Right forelimb (tissue), 1 donor: ENCODE data around the gene UCN.
"Not testable (repeated sequence)": the region's sequence is repeated elsewhere in the genome, so short reads cannot be mapped to it uniquely, and the experiment has no call there.

Experiments used
- DNase-seq: peaks from one replicate; pipeline ENCODE4 v3.0.0-alpha.2; 2018

The UCN gene

DNA sequence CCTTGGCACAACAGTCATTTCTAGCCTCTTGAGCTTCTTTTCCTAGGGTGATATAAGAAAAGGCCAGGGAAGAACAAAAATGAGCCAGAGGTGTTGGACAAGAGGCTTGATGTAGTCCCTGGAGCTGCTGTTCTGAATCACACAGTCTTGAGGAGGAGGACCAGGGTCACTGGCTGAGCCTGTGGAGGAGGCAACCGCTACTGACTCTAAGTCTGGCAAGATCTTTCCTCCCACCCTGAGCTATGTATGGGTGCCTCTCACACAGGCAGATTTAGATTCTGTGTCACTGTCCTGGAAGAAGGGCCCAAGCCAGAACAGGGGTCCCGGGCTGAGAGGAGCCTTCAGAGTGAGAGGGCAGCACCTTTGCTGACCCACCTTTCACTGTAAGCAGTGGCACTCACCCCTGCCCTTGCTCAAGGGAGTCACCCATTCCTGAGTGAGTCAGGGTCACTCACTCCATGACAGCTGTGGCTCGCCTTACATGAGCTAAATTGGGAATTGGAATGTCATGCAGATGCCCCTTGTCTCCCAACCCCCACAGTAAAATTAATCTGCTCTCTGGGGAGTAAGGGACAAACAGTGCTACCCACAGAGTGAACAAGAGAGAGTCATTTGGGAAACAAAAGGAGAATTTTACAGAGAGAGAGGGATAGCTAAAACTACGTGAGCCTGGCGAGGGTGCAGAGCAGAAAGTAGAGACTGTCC, 26.2 kb downstream of the UCN start, which contains the start of gene TRIM54:
Gene TRIM54 (plus strand): TSS at position 575 of the 705 bp plus-strand sequence. CDS start 303 bp downstream, outside the sequence.
- no peak for DNase-seq

DNA sequence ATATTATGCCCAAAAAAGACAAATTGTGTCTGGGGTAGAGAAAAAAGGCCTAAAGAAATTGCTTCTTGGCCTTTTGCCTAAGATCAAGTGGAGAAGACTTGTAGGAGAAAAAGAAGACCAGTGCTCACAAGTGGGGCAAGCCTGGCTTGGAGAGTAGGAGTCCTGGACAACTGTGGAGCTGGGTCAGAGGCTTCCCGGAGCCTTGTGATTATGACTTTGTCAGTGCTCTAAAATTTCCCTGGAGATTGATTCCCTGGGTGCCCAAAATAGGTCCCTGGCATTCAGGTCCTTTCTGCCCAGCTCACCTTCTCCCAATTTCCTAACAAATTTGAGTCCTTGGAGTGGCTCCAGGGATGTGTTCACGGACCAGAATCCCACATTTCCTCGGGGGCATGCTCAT, 26.8 kb downstream of the UCN start:
- DNase-seq, result no peak

DNA sequence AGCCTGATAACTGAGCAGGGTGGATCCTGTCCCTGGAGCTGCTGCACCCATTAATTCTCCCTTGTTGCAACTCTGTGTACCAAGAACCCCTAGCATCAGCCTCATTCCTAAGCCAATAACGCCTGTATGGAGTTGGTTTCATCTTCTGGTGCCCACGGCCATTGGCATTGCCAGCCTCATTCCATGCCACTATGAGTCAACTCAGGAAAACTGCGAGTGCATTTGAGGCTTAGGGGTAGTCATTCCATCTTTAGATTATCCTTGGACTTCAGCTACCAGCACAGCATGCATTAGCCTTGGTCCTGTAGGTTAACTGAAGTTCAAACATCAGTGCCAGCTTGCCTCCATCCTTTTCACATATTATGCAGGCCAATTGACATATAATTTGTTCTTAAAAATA, 27.4 kb downstream of the UCN start:
- no peak for DNase-seq

DNA sequence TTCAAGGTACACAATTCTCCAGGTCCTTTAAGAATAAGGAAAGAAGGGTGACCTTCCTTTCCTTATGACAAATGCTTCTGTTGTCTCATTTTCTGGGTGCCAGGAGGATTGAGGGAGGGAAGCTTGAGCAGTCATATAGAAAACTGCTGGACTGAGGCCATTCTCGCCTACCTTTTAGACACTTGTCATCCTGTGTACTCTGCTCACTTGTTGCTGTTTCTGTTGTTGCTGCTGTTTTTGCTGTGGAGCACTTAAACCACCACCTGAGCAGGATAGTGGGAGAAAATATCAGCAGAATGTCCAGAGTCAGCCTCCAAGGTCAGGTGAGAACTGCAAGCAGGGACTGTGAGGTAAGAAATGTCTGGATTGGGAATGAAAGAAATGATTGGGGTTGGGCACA, 30.2 kb downstream of the UCN start:
- no peak for DNase-seq

DNA sequence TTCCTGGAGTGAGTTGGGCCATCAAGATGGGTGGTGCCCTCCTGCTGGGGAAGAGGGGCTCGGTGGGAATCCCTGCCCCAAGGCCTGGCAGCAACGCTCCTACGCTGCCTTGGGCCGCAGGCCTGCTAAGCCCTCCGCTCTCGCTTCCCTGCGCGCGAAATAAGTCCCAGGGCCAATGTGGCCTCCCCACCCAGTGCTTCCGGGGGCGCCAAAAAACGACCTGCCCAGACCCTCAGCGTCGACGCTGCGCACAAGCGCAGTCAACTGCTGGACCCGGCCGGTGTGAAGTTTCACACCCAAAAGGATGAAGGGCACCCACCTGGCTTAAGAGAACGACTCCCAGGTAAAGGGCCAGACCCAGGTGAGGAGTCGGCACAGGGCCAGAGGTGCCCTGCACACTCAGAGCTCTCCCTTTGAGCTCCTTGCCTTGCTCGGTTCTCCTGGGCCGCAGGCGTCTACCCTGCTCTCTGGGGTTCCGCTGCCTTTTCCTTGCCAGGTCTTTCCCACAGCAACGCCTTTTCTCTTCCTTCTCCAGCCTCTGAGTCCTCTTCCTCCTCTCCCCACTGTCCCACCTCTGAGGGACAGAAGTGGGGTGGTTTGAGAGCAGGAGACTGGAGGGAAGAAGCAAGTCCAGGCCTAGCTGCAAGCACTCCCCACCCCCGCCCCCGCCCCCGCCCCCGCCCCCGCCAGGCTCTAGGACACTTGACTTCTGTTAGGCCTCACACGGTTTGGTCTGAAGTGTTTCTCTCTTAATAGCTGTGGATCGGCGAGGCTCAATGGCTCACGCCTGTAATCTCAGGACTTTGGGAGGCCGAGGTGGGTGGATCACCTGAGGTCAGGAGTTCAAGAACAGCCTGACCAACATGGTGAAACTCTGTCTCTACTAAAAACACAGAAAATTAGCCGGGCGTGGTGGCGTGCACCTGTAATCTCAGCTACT, 32.8 kb downstream of the UCN start, which contains the start of gene DNAJC5G:
Gene DNAJC5G (plus strand): TSS at position 223 of the 940 bp plus-strand sequence. CDS start 1,296 bp downstream, outside the sequence.
- no peak for DNase-seq

DNA sequence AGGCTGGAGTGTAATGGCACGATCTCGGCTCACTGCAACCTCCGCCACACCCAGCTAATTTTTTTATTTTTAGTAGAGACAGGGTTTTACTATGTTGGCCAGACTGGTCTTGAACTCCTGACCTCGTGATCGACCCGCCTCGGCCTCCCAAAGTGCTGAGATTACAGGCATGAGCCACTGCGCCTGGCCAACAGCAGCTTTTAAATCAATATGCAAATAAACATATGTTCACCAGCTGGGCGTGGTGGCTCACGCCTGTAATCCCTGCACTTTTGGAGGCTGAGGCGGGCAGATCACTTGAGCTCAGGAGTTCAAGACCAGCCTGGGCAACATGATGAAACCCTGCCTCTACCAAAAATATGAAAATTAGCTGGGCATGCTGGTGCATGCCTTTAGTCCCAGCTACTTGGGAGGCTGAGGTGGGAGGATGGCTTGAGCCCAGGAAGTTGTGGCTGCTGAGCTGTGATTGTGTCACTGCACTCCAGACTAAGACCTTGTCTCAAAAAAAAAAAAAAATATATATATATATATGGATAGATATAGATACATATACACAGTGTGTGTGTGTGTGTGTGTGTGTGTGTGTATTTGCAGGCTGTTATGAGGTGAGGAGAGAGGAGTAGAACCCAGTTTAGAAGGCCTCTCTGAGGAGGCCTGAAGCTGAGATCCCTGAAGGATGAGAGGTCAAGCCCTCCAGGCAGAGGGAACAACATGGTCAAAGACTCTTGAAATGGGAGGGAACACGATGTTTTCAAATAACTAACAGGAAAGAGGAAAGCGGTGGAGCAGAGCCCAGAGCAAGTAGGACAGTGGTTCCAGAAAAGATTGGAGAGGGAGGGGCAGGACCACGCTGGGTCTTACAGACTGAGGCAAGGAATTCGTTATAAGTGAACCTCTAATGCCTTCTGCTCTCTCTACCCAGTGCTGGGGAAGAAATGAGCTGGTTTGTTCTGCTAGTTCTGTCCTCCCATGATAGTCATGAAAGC, 35.4 kb downstream of the UCN start:
- not testable (repeated sequence) for DNase-seq

DNA sequence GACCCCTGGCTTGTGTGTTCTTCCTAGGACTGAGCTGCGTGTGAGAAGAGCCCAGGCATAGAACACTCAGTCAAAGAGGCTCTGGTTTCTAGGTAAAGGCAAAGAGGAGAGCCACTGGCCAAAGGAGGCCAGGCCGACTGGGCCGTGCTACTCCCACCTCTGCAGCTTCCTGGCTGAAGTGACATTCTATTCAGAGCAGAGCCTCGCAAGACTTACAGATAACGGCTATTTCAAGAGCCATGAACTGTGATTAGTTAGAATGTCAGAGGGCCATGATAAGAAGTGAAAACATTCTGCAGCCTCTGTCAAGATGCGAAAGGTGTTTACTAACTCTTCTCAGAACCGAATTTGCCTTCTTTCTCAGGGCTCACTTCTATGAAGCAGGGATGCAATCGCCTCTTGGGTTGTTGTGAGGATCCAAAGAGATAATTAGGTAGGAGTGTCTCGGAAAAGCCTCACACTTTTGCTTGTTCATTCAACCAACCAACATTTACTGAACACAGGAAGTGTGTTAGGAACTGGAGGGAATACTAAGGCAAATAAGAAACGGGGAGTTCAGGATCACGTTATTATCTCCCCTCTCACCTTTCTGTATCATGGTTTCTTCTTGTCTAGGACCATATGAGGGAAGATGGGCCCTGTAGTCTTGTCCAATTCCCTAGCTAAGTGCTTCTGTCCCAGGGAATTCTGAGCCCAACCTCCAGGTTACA, 36.5 kb downstream of the UCN start:
- DNase-seq, result no peak

DNA sequence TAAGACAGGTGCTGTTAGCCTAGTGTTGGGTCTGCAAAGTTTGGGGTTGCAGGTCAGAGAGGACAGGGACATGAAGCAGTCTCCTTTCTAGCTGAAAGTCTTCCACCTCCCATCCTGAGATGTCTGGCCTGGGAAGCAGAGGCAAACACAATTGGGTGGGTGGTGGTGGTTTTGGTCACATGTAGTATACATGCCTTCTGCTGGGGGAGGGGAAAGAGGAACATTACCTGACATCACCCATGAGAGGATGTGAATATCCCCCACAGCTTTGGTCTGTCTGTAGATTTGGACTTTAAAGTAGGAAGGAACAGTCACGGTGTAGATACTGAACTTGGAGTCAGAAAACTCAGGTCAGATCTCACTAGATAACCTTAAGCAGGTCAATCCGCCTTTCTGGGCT, 37.6 kb downstream of the UCN start:
- no peak for DNase-seq

DNA sequence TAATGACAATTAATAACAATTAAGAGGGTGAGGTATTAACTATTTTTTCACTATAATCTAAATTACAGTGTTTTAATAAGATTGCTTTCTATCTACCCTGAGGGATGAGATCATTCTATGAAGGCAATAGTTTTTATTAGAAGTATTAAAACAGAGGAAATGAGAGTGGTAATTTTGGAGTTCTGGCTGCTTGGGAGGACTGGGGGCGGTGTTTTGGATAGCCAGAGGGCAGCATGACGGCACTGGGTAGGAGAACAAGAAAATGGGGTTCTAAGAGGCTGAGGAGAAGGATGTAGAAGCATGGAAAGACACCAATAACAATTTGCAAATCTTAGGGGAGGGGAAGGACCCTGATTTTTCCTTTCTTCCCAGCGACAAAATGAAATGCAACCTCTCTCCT, 38.1 kb downstream of the UCN start:
- DNase-seq, result no peak

DNA sequence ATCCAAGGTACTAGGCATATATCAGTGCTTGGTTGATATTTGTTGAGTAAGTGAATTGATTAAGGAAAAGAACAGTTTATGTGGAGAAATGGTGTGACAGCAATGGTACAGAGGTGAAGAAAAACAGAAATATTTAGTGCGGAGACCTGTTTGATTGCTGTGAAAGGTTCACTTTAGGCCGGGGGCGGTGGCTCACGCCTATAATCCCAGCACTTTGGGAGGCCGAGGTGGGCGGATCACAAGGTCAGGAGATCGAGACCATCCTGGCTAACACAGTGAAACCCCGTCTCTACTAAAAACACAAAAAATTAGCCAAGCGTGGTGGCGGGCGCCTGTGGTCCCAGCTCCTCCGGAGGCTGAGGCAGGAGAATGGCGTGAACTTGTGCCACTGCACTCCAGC, 39.9 kb downstream of the UCN start:
- DNase-seq, result not testable (repeated sequence)

DNA sequence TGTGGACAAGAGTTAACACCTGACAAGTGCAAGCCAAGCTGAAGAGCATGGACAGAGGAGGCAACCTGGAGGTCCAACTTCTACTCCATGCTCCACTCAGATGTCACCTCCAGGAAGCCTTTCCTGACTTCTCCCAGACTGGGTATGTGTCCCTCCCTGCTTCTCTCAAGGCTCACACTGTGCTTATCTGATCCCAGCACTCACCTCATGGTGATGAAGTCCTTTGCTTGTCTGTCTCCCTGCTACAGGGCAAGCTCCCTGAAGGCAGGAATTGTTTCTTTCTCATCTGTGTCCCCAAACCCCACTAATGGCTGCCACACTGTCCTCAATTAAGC, 42.7 kb downstream of the UCN start:
- no peak for DNase-seq

DNA sequence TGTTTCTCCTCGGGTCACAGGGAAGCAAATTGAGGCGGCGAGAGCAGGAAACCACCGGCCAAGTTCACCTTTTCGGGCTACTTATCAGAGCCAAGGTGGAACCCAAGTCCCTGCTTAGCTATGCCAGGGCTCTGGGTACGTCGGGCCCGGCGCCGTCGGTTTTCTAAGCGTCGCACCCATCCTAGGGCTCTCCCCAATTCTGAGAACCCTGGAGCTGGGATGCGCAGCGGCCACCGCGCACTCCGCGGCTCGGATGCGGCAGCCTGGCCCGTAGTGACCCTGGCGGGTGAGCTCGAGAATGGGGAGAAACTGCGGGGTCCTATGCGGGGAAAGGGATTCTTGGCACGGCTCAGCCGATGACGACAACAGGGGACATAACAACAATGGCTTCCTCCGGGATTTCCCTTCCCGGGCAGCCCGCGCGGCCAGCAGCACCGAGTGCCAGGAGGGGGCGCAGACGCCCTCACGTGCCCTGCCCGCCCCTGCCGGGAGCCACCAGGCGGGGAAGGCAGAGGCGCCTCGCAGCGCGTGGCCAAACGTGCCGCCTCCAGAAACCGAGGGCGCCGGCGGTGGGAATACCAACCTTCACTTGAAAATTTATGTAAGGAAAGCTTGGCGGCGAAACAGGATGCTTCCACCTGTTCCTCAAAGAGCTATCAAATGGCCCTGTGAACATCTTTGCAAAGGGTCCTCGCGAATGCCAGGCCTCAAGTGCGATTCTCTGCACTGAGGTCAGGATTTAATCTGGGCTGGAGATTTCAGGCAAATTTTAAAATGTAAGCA, 43.3 kb downstream of the UCN start:
- peak; percentile 67 for DNase-seq

DNA sequence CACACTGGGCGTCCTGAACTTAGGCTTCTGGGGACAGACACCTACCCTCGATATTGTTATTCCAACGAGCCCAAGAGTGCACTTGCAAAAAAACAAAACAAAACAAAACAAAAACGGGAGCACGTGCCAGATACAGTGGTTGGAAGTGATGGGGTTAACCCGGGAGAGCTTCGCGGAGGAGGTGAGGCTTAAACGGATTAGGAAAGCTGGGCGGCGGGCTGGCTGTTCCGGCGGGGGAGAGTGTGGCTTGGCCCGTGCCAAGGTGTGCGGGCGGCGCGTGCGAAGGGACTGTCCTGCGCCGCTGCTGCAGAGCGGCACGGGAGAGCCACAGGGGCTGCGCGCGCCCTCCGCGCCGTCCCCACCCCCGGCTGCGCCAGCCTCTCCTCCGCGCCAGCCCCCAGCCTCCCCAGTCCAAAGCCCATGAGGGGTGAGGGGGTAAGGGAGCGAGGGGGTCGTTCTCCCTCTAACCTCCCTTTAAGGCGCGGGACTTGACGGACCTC, 43.9 kb downstream of the UCN start:
- no peak for DNase-seq

DNA sequence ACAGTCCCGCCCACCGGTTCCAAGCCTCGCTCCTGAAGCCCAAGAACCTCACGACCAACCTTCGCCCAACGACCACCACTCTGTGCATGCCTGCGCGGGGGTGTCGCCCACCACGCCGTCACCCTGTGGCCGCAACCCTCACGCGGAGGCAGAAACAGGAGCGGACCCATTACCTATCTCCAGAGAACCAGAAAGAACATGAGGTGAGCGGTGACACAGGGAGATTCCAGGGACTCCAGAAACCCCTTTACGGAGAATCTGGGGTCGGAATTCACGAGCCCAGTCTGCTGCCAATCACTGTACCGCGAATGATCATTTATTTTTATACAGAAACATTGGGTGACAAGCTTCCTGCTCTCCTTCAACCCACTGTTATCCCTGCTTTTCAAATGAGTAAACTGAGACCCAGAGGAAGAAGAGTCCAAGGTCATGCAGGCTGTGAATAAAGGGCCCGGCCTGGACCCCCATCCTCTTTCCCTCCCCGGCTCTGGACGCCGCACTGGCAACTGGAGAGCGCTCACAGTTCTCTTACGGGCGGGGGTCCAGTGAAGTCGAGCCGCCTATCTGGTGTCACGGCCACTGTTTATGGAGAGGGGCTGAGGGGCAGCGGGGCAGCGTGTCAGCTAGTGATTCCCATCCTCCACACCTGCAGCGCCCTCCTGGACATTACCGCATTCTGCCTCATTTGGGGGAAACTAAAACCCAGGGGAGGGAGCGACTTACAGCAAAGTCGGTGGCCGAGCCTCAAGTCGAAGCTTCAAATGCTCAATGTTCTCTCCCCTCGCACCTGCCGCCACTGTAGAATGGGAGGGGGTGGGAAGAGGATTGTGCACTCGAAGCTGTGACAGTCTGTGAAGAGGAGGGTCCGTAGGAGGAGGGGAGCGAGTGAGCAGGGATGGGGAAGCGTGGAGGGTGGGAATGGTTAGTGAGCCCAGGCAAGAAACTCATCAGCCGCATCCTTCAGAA, 44.7 kb downstream of the UCN start:
- DNase-seq, result no peak

DNA sequence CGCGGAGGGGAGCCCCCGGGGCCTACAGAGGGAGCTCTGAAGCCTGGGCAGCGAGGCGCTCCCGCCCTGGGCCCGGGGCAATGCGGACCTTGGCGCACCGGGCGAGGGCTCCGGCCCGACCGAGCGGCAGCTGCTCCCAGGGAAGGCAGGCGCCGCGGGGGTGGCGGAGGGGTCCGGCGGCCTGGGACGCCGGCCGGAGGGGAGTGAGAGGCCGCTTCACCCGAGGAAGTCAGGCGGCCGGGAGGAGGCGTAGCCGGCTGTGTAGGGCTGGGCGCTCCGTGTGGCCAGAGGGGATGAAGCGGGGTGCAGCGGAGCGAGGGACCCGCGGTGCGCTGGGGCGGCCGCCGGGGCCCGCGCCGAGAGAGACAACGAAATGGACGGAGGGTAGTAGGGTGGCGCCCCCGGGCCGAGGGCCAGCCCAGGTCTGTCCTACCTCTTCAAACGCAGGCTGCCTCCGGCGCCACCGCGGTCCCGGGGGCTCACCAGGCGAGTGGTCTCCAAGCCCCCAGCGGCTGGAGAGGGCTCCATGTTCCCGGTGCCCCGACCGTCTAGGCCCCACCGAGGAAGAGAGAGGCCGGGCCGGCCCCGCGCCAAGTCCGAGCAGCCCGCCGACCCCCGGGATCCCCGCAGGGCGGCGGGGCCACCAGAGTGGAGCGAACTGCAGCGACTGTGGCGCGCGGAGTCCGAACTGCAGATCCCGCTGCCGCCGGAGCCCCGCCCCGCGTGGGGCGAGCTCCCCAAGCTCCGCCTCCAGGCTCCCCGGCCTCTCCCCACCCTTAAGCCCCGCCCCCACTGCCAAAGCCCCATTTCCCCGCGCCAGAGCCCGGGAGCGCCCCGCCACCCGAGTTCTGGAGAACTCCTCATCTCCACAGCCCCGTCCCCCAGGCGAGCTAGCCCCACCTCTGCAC, 45.6 kb downstream of the UCN start, which contains the start of gene SLC30A3:
Gene SLC30A3 (minus strand): TSS at position 669 of the 908 bp plus-strand sequence. CDS start 141 bp downstream, at position 528.
- DNase-seq, result peak; percentile 64

DNA sequence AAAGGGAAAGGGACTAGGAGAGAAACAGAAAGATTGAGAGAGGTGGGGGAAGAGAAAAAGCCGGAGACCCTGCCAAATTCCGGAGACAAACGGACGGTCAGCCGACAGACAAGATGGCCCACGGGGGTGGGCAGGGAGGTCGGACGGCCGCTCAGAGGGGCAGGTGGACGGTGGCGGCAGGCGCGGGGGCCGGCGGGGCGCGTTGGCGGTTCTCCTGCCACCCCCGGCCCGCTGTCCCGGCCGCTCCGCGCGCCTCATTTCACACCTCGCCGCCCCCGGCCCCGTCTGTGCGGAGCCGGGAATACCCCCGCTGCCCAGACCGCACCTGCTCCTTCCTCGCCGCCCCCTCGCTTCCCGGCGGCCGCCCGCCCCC, 46.3 kb downstream of the UCN start:
- DNase-seq, result no peak

DNA sequence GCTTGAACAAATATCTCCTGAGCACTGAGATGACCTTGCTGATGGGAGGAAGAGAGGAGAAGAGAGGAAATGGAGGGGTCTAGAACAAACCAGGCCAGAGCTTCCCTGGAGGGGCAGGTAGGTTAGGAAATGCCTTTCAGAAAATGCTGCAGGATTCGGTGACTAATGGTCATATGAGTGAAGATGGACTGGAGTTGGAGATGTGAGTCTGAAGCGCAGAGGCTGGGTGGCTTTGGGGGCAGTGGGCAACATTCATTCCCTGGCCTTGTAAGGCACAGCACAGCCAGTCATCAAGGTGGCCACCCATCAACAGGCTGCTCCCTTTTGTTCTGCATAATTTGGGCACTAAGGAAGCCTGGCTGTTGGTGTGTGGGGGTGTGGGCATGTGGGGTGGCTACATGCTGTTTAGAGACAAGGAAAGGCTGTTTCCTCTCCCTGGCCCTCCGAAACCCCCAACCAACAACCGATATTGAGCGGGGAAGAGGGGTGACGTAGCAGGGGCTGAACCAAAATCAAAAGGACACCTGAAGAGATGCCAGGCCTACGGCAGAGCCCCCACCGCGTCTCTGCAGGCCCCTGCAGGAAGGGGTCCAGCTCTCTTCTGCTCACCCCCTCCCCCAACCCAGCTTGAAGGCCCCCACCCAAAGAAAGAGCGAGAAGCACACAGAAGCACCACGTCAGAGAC, 46.9 kb downstream of the UCN start:
- DNase-seq, result no peak

DNA sequence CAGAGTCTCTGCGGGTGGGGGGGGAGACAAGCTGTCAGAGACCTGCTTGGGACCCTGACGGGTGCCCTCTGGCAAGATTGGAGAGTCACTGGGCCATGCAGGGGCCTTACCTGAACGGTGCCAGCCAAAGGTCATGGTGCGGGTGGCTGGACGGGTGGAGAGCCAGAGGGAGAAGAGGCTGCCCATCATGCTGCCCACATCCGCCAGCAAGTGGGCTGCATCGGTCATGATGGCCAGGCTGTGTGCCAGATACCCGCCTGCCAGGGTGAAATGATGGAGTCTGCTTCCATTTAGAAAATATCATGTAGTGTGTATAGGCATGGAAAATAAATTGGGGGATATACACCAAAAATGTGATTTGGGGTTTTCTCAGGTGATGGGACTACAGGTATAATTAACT, 50.2 kb downstream of the UCN start:
- DNase-seq, result no peak
